ENCODE measurements around the gene ARTN.

Gene ARTN

DNA sequence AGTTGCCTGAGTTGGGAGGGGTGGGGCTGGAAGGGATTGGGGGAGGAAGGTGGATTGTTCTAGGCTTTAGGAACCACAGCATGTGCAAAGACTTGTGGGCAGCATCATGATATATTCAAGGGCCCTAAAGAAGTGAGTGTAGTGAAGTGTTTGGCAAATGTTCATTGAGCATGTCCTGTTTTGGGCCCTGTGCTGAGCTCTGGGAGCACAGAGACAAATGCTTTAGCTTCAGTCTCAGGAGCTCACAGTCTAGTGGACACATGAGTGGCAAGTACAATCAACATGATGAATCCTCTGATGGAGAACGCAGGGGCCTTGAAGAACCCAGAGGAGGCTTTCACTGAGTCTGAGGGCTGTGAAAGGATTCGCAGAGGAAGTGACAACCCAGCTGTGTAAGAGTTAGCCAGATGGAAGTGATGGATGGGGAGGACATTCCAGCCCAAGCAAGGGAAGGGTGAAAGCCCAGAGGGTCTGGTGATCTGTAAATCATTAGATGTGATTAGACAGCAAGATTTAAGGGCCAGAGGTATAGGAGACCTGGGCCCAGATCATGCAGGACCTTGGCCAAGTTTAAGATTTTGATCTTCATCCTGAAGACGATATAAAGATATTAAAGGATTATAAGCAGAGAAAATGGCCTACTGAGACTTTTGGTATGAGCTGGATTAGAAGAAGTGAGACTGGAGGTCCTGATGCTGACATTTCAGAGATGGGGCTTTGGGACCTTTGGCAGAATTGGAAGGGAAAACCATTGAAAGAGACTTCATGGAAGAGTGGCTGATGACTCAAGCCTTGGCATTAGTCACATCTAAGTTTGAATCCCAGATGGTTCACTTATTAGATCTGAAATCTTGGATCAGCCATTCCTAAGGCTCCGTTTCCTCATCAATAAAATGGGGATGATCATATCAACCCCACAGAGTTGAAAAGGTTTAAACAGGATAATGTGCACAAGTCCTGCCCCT, 17.7 kb downstream of the ARTN start:
- DNase-seq = peak in 1 of 2 experiments; percentile 42

DNA sequence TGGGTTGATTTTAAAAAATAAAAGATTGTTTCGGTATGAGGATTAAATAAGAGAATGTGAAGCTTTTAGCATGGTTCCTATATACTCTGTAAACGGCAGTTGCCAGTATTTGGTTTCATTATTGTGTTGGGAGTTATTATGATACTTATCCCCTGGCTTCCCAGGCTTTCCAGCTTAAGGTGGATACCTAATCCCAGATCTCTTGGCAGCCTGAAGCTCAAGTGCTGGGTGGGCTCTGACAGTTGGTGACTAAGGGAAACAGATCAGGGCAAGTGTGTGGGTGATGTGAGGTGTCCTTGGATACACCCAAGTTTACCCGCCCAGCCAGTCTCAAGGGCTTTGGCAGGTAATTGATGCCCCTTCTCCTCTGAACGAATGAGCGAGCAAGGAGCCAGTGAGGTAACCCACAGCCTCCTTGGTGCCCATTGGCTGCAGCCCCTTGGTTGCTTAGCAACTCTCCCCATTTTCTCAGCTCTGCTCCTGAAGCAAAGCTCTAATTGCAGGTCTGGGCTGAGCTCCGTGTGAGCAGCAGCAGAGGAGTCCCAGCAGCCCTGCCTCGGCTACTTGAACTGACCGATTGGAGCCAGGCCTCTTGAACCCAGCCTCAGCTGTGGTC, 19.2 kb downstream of the ARTN start:
- peak; percentile 71 to 88 for DNase-seq

DNA sequence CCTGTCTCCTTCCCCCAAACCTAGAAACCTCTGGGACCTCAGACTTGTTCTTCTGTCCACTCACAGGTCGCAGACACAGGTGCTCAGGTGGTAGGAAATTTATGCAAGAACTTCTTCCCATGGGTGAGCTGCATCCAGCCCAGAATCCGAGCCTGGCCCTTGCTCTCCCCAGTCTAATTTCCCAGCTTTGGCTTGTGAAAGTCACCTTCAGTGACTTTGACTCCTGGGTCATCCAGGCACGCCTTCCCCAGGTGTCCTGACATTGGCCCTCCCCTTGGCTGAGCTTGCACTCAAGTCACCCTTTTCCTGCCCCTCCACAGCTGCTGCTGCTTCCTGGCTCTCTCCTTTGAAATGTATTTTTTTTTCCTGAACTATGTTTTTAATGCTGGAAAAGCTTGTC, 19.8 kb downstream of the ARTN start:
- DNase-seq = no peak

DNA sequence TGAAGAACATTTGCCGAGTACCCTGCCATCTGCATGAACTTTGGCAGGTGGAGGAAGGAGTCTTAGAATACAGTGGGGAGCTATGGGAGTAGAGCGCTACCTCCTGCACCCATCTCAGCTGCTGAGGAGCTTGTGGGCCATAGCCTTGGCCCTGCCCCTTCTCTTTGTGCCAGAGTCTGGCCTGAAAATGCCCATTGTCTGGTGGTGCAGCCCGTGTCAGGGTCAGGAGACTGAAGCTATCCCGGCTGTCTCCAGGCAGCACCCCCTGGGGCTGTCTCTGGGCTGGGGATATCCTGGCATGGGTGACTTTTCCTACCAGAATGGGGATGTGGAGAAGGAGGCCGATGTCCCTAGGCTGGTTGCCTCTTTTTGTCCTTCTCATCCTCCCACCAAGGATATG, 20.4 kb downstream of the ARTN start:
- no peak for DNase-seq

DNA sequence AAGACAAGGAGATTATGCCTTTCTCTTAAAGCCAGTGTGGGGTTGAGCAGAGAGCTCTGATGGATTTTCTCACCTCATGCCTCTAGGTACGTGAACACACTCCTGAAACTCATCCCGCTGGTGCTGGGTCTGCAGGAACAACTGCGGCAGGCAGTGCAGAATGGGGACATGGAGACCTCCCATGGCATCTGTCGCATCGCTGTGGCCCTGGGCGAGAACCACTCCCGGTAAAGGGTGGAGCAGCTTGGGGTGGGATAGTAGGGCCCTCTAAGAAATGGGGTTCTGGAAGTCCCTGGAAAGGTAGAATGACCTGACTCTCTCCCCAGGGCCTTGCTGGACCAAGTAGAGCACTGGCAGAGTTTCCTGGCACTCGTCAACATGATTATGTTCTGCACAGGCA, 22.6 kb downstream of the ARTN start:
- no peak for DNase-seq

DNA sequence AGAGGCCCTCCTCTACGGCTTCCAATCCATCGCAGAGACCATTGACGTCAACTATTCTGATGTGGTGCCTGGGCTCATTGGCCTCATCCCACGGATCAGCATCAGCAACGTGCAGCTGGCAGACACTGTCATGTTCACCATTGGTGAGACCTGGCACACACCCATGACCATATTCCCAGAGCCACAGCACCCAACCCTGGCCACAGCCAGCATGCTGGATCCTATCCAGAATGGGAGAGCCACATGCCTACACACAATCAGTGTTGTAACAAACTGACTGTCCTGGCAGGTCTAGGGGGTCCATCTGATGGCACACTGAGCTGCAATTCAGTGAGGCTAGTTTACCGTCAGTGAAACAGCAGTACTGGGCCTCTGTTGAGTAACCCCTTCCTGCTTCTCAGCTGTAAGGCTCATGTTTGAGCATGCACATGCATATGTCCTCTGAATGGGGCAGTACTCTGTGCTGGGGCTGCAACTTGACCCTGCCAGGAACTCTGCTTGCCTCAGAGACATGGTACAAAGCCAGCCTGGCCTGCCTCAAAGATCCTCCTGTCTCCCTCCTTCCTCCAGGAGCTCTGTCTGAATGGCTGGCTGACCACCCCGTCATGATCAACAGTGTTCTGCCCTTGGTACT, 23.9 kb downstream of the ARTN start:
- DNase-seq = no peak

DNA sequence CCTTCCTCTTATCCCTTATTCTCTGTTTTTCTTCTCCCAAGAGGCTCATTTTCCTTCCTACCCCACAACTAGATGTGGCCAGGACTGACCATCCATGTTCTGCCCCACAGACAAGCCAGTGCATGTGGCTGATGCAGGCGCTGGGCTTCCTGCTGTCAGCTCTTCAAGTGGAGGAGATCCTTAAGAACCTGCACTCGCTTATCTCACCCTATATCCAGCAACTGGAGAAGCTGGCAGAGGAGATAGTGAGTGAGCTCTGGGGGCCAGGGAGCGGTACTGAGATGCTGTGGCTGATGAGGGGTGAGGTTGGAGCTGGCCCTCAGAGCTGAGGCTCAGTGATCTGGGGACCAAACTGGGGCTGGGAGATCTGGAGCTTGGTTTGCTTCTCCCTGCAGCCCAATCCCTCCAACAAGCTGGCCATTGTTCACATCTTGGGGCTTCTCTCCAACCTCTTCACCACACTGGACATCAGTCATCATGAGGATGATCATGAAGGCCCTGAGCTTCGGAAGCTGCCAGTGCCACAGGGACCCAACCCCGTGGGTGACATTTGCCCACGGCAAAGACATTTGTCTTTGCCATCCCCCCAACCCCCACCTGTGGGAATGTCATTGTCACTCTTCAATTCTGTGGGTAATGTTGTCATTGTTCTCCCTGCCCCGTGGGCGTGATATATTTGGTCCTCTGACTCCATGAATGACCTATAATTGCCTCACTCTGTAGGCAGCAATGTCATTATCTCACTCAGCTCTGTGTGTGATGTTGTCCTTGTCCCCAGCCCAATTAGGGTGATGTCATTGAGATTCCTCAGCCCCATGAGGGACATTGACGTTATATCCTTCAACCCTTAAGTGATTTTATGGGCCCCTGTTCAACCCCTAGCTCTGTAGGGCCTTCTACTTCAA, 25.0 kb downstream of the ARTN start:
- no peak for DNase-seq

DNA sequence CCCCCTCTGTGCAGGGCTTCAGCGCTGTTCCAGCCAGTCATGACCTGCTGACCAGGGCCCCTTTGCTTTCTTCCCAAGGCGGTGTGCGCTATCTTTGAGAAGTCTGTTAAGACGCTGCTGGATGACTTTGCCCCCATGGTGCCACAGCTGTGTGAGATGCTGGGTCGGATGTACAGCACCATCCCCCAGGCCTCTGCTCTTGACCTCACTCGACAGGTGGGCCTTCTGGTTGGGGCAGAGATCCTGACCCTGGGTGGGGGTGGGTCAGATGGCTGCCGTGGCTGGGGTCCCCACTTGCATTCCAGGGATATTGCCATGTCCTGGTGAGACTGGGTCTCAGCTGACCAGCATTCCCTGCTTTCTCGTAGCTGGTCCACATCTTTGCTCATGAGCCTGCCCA, 27.2 kb downstream of the ARTN start:
- DNase-seq = no peak

DNA sequence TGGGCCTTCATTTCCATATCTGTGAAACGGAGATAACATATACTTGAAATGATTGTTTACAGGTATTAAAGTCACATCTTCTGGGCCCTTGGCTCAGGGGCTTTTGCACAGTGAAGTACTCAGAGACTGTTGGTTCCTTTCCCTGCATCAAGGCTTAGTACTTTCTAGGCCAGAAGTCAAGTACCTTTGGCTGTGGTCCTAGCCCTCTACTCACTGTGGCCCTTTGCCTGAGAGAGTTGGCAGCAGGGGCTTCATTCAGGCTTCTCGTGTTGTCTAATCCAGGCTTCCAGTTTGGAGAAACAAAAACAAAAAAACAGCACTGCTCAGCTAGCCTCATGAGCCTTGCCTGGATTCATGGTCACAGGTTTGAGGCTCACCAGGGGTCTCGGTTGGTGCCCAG, 28.1 kb downstream of the ARTN start:
- DNase-seq = no peak

DNA sequence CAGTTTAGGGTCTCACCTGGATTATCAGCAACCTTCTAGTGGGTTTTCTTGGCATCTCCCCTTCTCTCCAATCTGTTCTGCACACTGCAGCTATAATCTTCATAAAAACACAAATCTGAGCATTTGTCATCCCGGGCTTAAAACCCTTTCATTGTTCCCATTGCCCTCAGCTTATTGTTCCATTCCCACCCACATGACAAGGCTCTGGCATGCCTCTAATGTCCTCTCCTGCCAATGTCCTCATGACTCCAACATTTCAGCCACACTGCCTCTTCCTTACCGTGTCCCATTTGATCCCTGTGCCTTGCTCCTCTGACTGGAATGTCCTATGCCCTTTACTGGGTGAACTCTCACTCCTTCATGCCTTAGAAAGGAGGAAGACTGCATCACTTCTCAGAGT, 28.7 kb downstream of the ARTN start:
- no peak for DNase-seq

DNA sequence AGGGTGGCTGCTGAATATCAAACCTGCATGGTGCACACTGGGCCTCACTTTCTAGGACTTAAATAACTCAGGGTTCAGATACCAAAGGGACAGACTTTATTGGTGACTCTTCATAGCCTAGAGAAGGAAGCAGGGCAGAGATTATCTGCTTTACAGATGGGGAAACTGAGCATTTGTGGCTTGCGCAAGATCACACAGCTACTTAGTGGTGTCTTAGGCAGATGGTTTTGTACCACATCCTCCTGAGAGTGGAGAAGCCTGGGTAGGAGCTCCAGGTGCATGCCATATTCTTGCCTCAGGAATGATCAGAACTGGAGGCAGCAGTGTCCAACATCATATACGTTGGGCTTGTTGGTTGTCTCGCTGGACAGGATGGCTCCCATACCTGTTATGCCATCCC, 29.4 kb downstream of the ARTN start:
- DNase-seq = no peak

DNA sequence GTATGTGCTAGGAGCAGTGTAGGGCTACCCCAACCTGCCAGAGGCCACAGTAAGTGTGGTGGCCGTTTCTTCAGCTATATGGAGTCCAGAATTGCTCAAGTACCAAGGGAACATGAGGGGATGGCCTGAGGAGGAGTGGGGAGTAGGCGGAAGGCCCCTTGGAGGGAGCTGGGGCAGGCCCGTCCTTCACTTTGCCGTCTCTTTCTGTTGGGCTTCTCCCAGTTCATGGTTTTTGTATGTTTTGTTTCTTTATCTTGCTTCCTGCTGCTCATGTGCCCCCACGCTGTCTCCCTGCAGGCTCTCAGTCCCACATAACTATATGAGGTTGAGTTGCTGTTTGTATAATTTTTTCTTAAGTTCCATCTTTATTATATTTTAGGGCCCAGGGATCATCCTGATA, 30.3 kb downstream of the ARTN start:
- no peak for DNase-seq

DNA sequence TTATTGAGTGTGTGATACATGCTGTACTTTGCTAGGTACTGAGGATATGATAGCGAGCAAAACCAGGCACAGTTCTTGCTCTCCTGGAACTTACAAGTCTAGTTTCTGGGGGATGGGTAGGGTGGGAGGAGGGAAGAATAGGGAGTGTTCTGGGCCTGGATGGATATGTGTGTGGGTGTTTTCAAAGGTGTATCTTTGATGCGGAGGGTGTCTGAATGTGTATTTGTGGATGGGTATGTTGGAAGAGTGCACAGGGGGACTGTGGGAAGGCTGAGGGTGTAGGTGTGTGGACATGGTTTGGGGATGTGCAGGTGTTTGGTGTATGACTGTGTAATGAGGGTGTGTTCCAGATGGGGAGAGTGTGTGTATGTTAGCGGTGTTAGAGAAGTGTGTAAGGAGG, 31.7 kb downstream of the ARTN start:
- no peak for DNase-seq

DNA sequence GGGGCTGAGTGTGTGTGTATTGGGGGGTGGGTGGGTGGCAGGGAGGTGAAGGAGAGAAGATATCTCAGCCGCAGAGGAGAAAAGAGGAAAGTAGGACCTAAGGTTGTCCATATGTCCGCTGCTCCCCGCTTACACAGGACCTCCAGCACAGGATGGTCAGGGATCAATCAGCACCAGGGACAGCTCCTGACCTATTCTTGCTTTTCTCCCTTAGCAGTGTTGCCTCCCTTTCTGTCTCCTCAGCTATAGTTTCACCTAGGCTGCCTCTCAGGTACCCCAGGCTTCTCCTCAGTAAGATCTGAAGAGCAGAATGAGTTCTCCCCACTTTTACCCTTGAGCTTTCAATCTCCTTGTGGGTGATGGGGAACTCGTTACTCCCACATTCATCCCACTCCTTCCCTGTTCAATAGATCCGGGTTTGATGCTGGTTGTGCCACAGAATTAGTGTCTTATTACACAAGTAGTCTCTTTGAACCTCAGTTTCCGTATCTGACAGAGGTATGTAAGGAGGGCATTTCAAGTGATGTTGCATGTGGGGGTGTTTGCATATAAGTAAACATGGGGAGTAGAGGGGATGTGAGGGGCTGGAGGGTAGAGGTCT, 34.8 kb downstream of the ARTN start:
- no peak for DNase-seq

DNA sequence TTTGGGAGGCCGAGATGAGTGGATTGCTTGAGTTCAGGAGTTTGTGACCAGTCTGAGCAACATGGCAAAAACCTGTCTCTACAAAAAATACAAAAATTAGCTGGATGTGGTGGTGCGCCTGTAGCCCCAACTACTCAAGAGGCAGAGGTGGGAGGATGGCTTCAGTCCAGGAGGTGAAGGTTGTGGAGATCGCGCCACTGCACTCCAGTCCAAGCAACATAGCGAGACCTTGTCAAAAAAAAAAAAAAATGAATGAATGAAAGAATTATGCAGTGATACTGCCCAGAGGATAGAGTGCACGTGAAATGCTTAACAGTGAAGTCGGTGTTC, 35.8 kb downstream of the ARTN start:
- no peak for DNase-seq

DNA sequence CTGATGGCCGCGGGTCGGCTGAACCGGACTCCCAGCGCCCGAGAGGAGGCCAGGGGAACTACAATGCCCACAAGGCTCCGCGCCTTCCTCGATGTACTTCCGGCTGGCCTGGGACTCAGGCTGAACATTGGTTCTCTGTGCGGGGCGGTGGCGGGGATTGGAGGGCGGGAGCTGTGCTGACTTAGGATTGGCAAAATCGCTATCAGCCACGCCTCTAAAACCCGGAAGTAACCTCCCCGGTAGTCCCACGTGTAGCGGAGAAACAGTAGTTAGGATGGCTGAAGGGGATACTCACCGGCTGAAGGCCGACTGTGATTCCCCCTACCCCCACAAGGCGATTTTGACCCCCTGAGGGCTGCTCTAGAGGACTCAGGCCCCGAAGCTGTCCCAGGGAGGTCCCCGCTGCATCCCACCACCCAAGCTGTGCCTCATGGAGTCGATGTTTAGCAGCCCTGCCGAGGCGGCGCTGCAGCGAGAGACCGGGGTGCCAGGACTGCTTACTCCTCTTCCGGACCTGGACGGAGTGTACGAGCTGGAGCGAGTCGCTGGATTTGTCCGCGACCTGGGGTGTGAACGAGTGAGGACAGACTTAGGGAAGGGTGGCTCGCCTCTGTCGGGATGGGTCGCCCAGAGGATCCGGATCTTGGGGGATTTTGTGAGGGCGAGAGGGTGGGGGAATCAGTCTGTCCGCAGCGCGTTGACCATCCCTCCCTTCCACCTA, 36.3 kb downstream of the ARTN start, which contains the start of gene DPH2:
TSS of gene DPH2 (plus strand) at position 265 of the 721 bp plus-strand sequence. CDS start at position 431, 166 bp downstream.
- DNase-seq = peak; percentile 79 to 94

DNA sequence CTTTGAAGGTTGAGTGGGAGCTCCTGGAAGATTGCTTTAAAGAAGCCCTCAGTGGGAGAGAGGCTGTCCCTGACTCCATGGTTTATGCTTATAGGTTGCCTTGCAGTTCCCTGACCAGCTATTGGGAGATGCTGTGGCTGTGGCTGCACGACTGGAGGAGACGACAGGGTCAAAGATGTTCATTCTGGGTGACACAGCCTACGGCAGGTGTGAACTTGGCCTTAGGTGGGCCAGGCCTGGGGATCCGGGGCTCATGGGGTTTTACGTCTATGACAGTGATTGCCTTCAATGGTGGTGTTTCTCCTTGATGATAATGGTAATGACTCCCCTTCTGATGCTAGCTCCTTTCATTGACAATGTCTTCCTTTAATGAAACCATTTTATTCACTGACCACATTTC, 36.9 kb downstream of the ARTN start:
- DNase-seq = no peak

DNA sequence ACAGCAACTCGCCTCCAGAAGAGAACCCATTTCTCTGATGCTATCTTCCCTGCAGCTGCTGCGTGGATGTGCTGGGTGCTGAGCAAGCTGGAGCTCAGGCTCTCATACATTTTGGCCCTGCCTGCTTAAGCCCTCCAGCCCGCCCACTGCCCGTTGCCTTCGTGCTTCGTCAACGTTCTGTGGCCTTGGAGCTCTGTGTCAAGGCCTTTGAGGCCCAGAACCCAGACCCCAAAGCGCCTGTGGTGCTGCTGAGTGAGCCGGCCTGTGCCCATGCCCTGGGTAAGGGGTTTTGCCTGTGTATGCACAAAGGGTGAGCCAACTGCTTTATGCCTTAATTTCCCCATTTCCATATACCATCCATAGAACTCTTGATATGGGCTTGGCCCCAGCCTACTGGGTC, 37.3 kb downstream of the ARTN start:
- DNase-seq = no peak

DNA sequence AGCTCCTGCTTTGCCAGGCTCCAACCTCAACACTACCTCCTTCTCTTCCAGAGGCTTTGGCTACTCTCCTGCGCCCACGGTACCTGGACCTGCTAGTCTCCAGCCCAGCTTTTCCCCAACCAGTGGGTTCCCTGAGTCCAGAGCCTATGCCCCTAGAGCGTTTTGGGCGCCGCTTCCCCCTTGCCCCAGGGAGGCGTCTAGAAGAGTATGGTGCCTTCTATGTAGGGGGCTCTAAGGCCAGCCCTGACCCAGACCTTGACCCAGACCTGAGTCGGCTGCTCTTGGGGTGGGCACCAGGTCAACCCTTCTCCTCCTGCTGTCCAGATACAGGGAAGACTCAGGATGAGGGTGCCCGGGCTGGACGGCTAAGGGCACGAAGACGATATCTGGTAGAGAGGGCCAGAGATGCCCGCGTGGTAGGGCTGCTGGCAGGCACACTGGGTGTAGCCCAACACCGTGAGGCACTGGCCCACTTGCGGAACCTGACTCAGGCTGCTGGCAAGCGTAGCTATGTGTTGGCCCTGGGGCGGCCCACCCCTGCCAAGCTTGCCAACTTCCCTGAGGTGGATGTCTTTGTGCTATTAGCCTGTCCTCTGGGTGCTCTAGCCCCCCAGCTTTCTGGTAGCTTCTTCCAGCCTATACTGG, 37.9 kb downstream of the ARTN start:
- DNase-seq = no peak

DNA sequence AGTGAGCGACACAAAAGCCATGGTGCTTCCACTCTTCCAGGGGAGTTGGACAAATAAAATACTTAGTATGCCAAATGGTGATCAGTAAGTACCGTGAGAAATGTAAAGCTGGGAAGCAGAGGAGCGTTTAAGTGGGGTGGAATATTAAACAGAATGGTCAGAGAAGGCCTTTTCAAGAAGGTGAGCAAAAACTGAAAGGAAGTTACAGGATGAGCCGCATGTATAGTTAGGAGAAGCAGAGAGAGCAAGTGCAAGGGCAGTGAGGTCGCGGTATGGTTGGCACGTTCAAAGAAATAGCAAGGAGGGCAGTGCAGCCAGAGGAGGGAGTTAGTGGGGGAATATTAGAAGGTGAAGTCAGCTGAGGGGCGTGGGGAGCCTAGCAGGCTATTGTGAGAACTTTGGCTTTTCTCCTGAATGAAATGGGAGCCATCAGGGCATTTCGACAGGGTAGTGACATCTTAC, 40.4 kb downstream of the ARTN start:
- DNase-seq = no peak

Measured in NCI-H187 (cell line).